Cerebellar nuclear complex (tissue), 1 donor: ENCODE measurements around the gene SMIM43.

Experiments used
- DNase-seq, 2 experiments: peaks; one replicate each; lab custom pipeline; 2025; lab: John Stamatoyannopoulos, UW

The SMIM43 gene

DNA sequence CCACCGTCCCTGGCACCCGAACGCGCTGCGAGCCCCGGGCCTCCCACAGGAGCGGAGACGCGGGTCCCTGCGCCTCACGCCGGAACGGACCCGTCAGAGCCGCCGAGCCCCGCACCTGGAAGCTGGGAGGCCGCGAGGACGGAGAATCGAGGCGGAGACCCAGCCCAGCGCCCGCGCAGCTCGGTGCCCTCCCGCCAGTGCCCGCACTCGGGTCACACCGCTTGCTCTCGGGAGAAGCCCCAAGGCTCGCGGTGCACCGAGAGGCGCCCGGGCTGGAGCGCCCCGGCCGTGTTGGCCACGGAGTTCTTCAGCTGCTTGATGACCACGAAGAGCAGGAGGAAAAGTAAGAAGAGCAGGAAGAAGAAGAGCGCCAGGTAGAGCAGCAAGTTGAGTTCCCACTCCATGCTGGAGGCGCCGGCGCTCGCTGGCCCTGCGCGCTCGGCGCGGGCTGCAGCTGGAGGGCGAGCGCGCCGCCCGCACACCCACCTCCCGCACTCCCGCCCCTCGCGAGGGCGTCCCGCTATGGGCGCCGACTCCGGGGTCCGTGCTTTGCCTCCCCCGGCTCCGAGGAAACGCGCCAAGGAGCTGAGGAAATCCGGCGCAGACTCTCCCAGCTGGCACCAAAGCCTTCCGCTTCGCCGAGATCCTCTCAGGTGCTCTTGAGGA is at the start of gene SMIM43:
Gene SMIM43, minus strand, starts transcription at position 463 of the 666 bp plus-strand sequence. Its CDS starts 59 bp downstream, at position 404.
- DNase-seq = no peak

DNA sequence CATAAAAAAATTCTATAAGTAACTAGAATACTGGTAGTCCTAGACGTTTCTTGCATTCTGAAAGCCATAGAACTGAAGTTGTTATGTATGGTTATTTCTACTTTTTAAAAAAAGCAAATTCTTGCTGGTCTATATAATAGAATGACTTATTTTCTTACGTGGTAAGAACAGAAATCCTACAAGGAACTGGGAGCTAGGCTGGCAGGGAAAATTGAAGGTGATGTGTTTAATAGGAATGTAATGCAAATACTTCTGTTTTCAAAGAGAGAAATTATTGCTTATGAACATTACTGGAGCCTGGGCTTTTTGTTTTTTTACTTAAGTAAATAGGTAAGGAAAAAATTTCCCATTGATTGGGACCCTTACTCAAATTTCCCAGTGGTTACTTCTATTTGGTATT is 49.8 kb upstream of the SMIM43 start:
- no peak for DNase-seq

DNA sequence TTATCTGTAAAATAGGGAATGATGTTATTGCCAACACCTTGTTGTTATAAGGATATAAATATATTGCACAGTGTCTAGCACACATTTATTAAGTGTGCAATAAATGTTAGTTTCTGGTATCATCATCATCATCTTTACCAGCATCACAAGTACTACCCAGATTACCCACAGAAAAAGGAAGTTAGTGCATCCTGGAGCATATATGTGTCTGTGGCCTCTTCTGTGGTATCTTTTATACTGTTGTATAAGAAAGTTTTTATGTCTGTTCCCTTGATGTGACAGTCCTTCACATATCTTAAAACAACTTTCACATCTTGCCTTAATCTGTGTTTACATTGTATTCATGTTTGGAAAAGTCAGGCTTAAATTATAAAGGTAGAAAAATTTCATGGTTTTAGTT is 46.2 kb upstream of the SMIM43 start:
- no peak for DNase-seq

DNA sequence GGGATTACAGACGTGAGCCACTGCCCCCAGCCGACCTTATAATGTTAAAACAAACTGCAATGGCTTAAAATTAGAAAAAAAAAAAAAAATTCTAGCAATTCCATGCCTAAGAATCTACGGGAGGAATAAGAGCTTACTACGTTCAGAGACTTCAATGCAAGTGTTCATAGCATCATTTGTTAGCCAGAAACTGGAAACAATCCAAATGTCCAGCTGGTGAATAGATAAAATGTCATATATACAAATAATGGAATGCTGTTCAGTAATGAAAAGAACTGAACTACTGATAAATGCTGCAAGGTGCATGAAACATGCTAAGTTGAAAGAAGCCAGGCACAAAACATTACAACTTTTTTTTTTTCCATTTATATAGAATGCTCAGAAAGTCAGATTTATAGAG is 41.4 kb upstream of the SMIM43 start:
- no peak for DNase-seq

DNA sequence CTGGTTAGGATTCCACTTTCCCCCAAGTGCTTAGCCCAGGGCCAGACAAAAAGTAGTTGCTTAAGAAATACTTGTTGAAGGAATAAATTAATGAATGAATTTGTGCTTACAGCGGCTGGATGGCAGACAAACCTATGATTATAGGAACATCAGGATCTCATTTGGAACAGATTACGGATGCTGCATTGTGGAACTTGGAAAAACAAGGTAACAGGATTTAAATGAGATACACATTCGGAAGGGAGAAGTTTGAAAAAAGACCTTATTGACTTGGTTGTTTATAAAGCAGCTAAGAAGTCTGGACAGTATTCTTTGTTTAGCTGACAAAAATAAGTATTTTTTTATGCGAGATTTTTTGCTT is 36.7 kb upstream of the SMIM43 start:
- DNase-seq = no peak

DNA sequence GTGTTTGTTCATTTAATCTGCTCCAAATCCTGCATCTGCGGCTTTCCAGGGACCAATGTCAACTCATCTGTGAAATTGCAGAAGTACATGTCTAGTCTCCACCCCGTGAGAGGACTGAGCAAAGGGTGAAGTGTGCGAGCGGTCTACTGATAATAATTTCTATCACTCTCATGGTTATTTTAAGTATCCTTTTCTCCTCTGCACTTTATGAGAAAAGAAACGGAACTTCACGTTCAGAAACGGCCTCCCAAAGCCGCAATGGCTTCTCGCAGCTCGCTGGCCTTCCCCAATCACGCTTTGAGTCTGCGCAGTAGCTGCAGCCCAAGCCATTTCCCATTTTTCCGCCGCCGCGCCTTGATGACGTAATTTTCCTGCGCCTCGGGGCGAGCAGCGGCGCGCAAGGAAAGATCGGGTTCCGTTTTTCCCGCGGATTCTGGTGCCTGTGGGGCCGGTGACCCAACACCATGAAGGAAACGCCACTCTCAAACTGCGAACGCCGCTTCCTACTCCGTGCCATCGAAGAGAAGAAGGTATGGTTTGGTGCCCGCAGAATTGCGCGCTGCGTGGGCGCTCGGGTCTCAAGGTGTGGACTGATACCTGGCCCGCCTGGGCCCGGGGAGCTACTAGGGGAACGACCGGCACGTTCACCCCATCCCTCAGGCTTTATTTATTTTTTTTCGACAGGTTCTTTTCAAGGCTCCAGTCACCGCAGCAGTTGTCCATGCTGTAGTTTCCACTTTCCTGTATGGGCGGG is 36.2 kb upstream of the SMIM43 start, which contains the start of gene EXOSC9:
Gene EXOSC9, plus strand, starts transcription at position 363 of the 754 bp plus-strand sequence. Its CDS starts 102 bp downstream, at position 465.
- DNase-seq = peak in 1 of 2 experiments; percentile 82

DNA sequence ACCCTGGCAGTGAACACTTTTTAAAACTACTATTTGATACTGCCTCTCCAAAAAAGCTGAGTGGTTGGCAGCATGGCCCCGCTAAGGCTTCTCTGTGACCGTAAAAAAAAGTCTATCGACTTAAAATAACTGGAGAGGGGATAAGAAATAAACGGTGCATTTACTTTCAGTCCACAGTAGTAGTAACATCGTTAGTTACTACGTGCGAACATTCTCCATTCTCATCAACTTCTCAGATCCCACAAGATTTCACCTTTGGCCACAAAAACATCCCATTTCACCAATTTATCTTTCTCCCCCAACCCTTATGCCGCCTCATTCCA is 35.6 kb upstream of the SMIM43 start:
- no peak for DNase-seq

DNA sequence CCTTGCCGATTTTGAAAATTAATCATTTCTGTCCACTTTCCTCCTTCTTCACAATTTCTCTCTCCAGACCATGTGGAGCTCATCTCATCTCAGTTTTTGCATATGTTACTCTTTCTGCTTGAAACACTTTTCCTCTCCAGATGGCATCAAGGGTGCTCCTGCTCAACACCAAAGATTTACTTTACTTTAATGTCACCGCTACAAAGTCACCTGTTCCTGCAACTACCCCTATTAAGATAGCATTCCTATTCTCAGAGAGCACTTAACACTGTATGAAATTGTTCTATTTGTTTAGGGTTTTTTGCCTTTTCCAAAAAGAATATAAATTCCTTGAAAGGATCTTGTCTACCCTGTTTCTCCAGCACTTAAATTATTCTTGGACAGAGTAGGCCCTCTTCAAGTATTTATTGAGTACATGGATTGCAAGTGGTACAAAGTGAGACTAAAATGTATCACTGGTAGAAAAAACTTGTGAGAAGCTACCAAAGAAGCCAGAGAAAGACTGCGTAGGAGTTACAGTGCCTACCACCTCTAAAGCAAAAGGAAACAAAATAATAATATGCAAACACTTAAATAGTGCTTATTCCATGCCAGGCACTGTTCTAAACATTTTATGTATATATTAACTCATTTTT is 35.0 kb upstream of the SMIM43 start:
- no peak for DNase-seq

DNA sequence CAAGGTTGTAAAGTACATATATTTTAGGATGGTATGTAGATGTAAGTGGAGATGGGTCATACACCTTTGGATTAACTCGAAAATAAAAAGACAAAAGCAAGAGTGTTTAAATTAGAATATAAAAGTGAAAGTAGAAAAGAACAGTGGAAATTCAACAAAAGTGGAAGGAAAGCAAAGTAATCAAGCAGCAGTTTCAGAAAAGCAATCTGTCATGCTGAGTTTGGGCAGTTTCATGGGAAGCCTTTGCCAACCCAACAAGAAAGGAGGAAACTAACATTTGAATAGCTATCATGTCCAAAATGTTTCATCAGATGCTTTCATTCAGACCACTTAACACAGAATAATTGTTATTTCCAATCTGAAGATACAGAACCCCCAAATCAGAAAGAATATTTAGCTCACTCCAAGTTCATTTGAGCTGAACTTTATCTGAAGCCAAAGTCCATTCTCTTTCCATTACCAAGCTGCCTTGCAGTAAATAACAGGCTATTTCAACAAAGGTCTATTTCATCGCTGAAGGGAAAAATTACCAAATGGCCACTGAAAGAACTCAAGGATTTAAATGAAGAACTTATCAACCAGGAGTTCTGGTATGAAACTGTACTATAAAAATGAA is 34.4 kb upstream of the SMIM43 start:
- no peak for DNase-seq

DNA sequence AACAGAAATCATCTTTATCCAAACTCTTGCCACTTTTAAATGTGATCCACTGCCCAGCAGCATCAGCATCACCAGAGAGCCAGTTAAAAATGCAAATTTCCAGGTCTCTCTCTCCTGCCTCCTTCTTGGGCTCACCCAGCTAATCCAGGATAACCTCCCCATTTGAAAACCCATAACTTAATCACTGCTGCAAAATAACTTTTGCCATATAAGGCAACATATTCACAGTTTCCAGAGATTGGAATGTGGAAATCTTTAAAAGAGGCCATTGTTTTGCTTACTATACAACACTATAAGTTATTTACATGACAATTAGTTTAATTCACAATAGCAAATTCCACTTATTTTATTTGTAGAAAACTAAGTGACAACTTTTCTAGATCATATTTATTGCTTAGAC is 31.3 kb upstream of the SMIM43 start:
- no peak for DNase-seq

DNA sequence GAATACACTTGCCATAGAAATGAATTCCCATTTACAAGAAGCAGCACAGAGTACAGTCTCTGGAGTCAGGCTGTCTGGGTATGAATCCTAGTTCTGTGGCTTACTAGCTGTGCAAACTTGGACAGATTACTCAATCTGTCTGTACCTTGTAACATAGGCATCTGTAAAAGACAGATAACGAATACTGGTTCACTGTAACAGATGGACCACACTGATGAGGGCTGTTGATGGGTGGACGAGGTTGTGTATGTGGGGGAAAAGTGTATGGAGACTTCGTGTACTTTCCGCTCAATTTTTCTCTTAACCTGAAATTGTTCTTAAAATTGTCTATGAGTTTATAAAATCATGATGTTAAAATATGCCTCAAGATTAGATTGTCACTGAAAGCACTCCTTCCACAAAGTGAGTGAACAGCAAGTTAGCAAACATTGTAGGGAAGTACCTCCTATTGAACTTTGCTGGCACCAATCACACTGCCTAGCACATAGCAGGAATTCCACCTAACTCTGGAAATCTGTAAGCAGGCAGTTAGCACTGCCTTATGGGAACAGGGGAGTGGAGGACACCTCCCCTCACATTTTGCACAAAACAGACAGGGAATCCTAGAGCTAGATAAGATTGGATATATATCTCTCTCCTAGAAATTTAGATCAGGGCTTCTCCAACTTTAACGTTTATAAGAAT is 29.7 kb upstream of the SMIM43 start:
- no peak for DNase-seq

DNA sequence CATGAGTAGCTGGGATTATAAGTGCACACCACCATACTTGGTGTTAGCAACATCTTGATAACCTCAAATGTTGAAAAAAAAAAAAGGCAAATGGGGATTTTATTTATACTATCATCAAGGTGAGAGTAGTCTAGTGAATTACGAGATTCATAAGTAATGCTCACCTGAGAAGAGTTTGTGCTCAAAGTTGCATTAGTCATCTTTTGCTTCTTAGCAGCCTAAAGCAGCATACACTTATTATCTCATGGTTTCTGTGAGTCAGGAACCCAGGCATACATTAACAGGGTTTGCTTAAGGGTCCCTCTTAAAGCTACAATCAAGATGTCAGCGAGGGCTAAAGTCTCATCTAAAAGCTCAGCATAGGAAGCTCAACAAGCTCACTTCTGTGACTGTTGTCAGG is 28.0 kb upstream of the SMIM43 start:
- no peak for DNase-seq

DNA sequence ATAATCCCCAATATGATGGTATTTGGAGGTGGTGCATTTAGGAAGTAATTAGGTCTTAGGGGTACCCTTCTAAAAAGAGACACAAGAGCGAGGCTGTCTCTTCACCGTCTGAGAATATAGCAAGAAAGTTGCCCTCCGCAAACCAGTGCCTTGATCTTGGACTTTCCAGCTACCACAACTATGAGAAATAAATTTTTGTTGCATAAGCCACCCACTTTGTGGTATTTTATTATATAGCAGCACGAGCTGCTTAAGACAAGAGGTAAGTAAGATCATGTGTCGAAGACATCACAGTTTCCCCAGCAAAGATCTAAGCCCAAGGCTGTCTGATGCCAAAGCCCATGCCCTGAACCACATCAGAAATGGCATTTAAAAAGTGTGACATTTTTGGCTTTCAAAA is 26.5 kb upstream of the SMIM43 start:
- no peak for DNase-seq

DNA sequence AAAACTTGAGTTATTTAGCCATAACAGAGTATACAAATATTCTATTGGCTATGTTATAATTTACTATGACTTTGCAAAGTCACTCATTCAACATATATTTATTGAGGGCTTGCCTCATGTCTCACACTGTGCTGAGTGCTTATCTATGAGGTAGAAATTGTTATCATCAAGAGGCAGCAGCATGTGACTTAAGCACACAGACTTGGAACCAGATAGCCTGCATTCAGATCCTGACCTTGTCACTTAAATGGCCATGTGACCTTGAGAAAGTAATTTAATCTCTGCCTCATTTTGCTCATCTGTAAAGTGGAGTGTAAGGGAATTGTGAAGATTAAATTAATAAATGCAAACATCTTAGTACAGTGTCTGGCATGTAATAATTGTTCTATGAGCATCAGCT is 26.0 kb upstream of the SMIM43 start:
- DNase-seq = no peak

DNA sequence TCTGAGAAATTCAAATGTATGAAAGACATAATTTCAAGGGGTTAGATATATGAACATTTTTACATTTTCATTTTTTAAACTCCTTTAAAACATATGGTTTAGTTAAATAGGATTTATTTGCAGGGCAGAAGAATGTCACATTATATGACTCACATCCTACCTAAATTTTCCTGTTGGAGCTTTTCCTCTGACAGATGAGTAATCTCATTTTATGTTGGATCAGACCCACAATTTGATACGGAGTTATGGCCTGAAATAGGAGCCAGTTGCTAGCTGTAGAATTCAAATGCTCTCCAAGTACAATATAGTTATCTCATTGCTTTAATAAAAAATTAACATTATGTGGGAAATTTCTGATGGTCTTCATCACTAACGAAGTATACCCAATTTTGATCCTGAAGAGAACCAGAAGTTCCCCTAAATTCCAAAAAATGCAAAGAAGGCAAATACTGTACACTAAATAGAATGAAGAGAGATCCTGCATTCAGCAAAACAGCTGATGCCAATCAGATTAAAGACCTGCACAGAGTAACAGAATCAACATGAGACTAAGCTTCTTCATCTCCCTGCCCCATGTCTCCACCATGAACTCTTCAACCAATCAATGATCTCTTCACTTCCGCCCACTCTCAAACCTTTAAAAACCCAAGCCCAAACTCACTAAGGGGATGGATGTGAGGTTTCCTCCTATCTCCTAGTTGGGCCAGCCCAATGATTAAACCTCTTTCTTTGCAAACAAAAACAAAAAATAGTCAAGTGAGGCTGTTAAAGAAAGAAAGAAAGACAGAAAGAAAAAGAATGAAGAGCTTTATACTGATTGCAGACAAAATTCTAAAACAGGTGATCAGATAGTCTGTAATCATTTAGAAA is 25.2 kb upstream of the SMIM43 start:
- DNase-seq = no peak

DNA sequence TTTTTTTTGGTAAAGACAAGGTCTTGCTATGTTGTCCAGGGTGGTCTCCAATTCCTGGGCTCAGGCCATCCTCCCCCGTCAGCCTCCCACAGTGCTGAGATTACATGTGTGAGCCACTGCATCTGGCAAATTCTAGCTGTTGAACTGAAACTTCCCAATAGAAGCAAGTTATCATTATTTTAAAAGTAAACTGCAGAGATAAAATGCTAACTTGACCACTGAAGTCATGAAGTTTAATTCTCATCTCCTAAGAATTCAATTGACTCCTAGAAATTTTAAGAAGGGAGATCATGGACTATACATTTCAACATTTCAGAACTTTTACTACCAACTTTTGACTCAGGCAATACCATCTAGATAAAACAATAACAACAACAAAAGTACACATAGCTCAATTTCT is 24.5 kb upstream of the SMIM43 start:
- no peak for DNase-seq

DNA sequence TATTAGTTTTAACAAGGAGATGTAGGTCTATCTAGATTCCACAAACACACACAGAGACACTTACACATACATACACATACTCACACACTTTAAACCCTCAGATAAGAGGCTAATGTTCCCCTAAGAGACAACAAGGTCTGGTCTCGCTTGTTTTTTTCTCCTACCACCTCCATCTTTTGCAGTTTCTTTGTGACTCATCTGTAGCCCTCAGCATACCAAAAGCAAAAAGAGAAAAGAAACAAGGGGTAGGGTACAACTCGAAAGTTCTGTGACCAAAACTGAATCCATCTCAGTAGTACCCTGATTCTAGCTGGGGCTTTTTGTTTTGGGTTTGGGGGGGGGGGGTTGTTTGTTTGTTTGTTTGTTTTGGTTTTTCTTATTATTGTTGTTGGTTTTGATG is 23.9 kb upstream of the SMIM43 start:
- no peak for DNase-seq

DNA sequence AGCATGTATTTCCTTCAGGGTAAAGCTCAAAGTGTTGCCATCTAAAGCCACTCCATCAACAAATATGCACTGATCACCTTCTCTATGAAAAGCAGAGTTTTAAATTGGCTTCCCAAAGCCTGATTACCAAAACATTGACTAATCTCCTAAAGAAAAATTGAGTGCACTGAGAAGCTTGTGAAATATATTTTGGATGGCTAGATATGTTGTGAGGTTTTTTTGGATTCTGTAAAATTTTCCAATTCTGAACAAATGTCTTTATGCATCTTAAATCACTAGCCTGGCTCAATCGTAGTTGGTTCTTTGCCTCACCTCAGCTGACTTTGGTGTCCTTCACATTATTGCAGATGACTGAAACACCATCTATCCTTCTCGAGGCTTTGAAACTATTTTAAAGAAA is 21.3 kb upstream of the SMIM43 start:
- DNase-seq = no peak

DNA sequence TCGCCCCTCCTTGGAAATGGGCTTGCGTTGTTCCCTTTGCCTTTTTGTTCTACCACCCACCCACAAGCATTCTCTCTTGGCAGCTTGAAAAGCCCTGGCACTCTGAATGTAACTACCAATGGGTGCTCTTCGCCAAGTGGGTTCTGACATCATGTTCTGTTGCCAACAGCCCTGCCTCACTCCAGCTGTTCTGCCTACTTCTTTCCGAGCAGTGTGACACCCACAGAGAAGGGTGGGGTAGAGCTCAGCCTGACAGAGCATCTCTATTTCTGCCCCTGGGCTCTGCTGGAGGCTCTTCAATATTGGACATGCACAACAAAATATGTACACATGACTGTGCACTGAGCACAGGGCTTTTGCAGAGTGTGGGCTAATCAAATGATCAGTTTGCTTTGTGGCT is 20.5 kb upstream of the SMIM43 start:
- no peak for DNase-seq

DNA sequence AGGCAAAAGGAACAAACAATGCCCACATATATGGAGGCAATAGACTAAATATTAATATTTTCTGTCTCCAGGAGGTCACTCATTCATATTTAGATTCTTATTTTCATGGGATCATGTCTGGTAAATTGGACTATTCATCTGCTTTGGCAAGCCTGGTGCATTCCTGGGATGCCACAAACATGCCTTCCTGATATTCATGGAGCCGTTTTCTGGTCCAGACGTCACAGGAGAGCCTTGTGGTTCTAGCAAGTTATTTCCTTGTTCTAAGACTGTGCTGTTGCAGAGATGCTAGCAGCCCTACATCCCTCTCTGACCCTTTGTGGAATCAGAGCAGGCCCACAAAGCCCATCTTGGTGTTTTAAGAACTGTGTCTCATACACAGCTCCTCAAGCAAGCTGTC is 20.0 kb upstream of the SMIM43 start:
- DNase-seq = no peak

DNA sequence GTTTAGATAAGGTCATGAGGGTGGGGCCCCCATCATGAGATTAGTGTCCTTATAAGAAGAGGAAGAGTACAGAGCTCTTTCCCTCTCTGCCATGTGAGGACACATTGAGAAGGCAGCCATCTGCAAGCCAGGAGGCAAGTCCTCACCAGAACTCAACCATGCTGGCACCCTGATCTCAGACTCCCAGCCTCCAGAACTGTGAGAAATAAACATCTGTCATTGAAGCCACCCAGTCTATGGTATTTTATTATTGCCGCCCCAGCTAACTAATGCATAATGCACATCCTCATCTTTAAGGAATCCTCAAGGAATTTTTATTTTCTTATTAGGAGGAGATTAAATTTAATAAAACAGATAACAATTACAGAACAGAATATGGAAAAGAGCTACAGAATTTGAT is 19.4 kb upstream of the SMIM43 start:
- no peak for DNase-seq
